Measurements from ENCODE around the gene TFAP2E. TPM values are rescaled to one million over a fixed set of nuclear protein-coding genes. Genes with fewer than 3 reads are reported as not detected.

The TFAP2E gene
- polyA plus RNA-seq, 1 donor from 2014 or later, result 7.0 TPM

- Histone ChIP-seq H3K9me3 (ENCODE audit: low read length) (no peaks in the 10 kb centered on the region), H2AFZ (ENCODE audit: low read depth, low read length) (no peak overlapping the region), H4K20me1 (ENCODE audit: insufficient read depth) (no peaks in the 10 kb centered on the region), H3K79me2 (replicated peaks; ENCODE audit: insufficient read depth, low read length) (no peaks in the 10 kb centered on the region), H3K9me2 (ENCODE audit: insufficient read depth, low read length) (no peaks in the 10 kb centered on the region), H3K27ac (ENCODE audit: low read length) (no peak overlapping the region), H3K4me3 (ENCODE audit: low read length) (no peak overlapping the region), H3K9ac (ENCODE audit: low read length) (no peak overlapping the region), H3K27me3 (ENCODE audit: insufficient read depth, low read depth, low read length) (no peaks in the 10 kb centered on the region), H3K4me2 (ENCODE audit: low read length) (no peak overlapping the region), H3K36me3 (ENCODE audit: insufficient read depth, low read length) (no peaks in the 10 kb centered on the region), H3F3A (ENCODE audit: insufficient read depth, low read length, poor library complexity, severe bottlenecking) (no peaks in the 10 kb centered on the region)
- TF ChIP-seq SMC3 (conservative IDR thresholded peaks at IDR 0.05; ENCODE audit: poor library complexity) (no peak), MXI1 (conservative IDR thresholded peaks at IDR 0.05; ENCODE audit: poor library complexity, severe bottlenecking) (no peak), POLR2AphosphoS5 (IDR thresholded peaks at IDR 0.05) (no peak), TAF1 (IDR thresholded peaks at IDR 0.05; ENCODE audit: low read depth) (no peak), EZH2 (IDR thresholded peaks at IDR 0.05; ENCODE audit: borderline replicate concordance, insufficient read depth, low read length, poor library complexity, severe bottlenecking) (no peak), RAD21 (conservative IDR thresholded peaks at IDR 0.05) (no peak), EP300 (conservative IDR thresholded peaks at IDR 0.05; ENCODE audit: poor library complexity, severe bottlenecking) (no peak)
- TF ChIP-seq, protein P1, sequence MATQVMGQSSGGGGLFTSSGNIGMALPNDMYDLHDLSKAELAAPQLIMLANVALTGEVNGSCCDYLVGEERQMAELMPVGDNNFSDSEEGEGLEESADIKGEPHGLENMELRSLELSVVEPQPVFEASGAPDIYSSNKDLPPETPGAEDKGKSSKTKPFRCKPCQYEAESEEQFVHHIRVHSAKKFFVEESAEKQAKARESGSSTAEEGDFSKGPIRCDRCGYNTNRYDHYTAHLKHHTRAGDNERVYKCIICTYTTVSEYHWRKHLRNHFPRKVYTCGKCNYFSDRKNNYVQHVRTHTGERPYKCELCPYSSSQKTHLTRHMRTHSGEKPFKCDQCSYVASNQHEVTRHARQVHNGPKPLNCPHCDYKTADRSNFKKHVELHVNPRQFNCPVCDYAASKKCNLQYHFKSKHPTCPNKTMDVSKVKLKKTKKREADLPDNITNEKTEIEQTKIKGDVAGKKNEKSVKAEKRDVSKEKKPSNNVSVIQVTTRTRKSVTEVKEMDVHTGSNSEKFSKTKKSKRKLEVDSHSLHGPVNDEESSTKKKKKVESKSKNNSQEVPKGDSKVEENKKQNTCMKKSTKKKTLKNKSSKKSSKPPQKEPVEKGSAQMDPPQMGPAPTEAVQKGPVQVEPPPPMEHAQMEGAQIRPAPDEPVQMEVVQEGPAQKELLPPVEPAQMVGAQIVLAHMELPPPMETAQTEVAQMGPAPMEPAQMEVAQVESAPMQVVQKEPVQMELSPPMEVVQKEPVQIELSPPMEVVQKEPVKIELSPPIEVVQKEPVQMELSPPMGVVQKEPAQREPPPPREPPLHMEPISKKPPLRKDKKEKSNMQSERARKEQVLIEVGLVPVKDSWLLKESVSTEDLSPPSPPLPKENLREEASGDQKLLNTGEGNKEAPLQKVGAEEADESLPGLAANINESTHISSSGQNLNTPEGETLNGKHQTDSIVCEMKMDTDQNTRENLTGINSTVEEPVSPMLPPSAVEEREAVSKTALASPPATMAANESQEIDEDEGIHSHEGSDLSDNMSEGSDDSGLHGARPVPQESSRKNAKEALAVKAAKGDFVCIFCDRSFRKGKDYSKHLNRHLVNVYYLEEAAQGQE (IDR thresholded peaks at IDR 0.05; ENCODE audit: borderline replicate concordance), result no peak
- TF ChIP-seq, protein P2, sequence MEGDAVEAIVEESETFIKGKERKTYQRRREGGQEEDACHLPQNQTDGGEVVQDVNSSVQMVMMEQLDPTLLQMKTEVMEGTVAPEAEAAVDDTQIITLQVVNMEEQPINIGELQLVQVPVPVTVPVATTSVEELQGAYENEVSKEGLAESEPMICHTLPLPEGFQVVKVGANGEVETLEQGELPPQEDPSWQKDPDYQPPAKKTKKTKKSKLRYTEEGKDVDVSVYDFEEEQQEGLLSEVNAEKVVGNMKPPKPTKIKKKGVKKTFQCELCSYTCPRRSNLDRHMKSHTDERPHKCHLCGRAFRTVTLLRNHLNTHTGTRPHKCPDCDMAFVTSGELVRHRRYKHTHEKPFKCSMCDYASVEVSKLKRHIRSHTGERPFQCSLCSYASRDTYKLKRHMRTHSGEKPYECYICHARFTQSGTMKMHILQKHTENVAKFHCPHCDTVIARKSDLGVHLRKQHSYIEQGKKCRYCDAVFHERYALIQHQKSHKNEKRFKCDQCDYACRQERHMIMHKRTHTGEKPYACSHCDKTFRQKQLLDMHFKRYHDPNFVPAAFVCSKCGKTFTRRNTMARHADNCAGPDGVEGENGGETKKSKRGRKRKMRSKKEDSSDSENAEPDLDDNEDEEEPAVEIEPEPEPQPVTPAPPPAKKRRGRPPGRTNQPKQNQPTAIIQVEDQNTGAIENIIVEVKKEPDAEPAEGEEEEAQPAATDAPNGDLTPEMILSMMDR (IDR thresholded peaks at IDR 0.05; ENCODE audit: poor library complexity, severe bottlenecking), result no peak
Measured at GRCh38 chr1:35599411-35599810, 26.3 kb downstream of the TFAP2E start.

GRCh38 chr1:35600593-35600992 lies 27.5 kb downstream of the TFAP2E start:
- Histone ChIP-seq H4K20me1 (ENCODE audit: insufficient read depth) (no peaks in the 10 kb centered on the region), H3K79me2 (replicated peaks; ENCODE audit: insufficient read depth, low read length) (no peaks in the 10 kb centered on the region), H3K27me3 (ENCODE audit: insufficient read depth, low read depth, low read length) (no peaks in the 10 kb centered on the region), H3K4me2 (ENCODE audit: low read length) (no peak overlapping the region), H3K9ac (ENCODE audit: low read length) (no peak overlapping the region), H3K27ac (ENCODE audit: low read length) (no peak overlapping the region), H3K36me3 (ENCODE audit: insufficient read depth, low read length) (no peaks in the 10 kb centered on the region), H3K9me3 (ENCODE audit: low read length) (no peaks in the 10 kb centered on the region), H3F3A (ENCODE audit: insufficient read depth, low read length, poor library complexity, severe bottlenecking) (no peaks in the 10 kb centered on the region), H3K9me2 (ENCODE audit: insufficient read depth, low read length) (no peaks in the 10 kb centered on the region), H2AFZ (ENCODE audit: low read depth, low read length) (no peak overlapping the region), H3K4me3 (ENCODE audit: low read length) (no peak overlapping the region)
- TF ChIP-seq POLR2AphosphoS5 (IDR thresholded peaks at IDR 0.05) (no peak), SMC3 (conservative IDR thresholded peaks at IDR 0.05; ENCODE audit: poor library complexity) (no peak), EP300 (conservative IDR thresholded peaks at IDR 0.05; ENCODE audit: poor library complexity, severe bottlenecking) (no peak), MXI1 (conservative IDR thresholded peaks at IDR 0.05; ENCODE audit: poor library complexity, severe bottlenecking) (no peak), TAF1 (IDR thresholded peaks at IDR 0.05; ENCODE audit: low read depth) (no peak), RAD21 (conservative IDR thresholded peaks at IDR 0.05) (no peak), EZH2 (IDR thresholded peaks at IDR 0.05; ENCODE audit: borderline replicate concordance, insufficient read depth, low read length, poor library complexity, severe bottlenecking) (no peak)
- TF ChIP-seq, protein P1 (IDR thresholded peaks at IDR 0.05; ENCODE audit: borderline replicate concordance), result no peak
- TF ChIP-seq, protein P2 (IDR thresholded peaks at IDR 0.05; ENCODE audit: poor library complexity, severe bottlenecking), result no peak
